ENCODE results near the gene ZMYM4. TPM values are rescaled to one million over a fixed set of nuclear protein-coding genes. Genes with fewer than 3 reads are reported as not detected.

Gene ZMYM4
- total RNA-seq, 2 experiments from 2014 or later, result 30.9 to 32.7 TPM

DNA sequence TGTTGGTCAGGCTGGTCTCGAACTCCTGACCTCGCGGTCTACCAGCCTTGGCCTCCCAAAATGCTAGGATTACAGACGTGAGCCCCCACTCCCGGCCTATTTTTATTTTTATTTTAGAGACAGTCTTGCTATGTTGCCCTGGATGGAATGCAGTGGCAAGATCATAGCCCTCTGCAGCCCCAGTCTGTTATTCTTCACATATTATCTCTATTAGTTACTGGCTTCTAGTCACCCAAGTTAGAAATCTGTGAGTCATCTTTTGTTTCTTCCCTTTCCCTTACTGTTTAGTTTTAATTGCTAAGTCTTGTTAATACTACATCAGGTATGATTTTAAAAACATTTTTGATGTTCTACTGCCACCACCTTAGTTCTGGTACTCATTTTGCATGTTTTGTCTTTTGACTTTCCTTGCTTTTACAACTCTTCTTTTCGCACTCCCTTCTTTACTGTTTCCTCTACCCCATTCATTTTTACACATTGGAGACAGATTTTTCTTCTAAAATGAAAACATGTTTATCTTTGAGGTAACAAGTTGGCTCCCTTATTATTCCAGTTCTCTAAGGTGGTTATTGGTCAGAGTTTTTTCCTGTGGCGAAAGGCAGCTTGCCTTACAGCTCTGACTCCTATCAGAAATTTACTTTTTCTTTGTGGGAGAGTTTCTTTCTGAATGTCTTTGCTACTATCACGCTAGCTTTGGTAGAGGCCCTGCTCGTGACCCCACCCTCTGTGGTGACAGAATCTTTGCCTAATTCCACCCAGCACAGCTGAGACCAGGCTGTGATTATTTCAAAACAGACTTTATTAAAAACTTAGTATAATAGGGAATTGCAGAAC, 19.5 kb downstream of the ZMYM4 start:
- H3K36me3 Mint-ChIP-seq, result peaks cover 22% of the 10 kb centered on the region
- peaks cover 3% of the 10 kb centered on the region for H3K9me3 Mint-ChIP-seq
- no peak for DNase-seq
- H3K27ac Mint-ChIP-seq, result no peak overlapping the region
- no peaks in the 10 kb centered on the region for H3K27me3 Mint-ChIP-seq
- peaks cover 27% of the 10 kb centered on the region for H3K4me1 Mint-ChIP-seq
- H3K4me3 Mint-ChIP-seq, result no peak overlapping the region

DNA sequence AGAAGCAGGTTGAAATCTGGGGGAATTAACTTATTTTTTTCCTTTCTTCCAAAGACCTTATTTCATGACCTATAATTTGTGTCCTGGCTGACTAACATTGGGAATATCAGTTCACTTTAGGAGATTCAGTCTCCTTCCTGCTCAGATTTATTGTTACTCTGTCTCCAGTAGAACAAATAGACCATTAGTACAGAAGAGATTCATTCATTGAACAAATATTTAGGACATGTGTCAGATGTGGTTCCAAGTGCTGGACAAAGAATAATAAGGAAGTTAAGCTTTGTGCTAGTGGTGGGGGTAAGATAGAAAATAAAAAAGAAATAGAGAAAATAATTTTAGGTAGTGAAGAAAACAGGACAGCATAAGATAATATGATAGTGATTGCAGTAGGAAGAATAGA, 20.3 kb downstream of the ZMYM4 start:
- Mint-ChIP-seq H3K9me3 (peaks cover 3% of the 10 kb centered on the region), H3K27ac (no peak overlapping the region), H3K36me3 (peaks cover 19% of the 10 kb centered on the region), H3K27me3 (no peaks in the 10 kb centered on the region), H3K4me1 (peaks cover 27% of the 10 kb centered on the region), H3K4me3 (no peak overlapping the region)
- no peak for DNase-seq

DNA sequence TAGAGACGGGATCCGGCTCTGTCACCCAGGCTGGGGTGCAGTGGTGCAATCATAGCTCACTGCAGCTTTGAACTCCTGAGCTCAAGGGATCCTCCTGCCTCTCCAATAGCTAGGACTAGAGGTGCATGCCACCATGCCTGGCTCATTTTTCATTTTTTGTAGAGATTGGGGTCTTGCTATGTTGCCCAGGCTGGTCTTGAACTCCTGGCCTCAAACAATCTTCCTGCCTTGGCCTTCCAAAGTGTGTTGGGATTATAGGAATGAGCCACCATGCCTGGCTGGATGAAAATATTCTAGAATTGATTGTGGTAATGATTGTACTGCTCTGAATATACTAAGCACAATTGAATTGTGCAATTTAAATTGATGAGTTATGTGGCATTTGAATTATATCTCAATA, 21.9 kb downstream of the ZMYM4 start:
- no peak for DNase-seq
- H3K4me3 Mint-ChIP-seq, result no peak overlapping the region
- peaks cover 7% of the 10 kb centered on the region for H3K36me3 Mint-ChIP-seq
- no peaks in the 10 kb centered on the region for H3K27me3 Mint-ChIP-seq
- H3K4me1 Mint-ChIP-seq, result peaks cover 19% of the 10 kb centered on the region
- H3K9me3 Mint-ChIP-seq, result no peaks in the 10 kb centered on the region
- no peak overlapping the region for H3K27ac Mint-ChIP-seq

DNA sequence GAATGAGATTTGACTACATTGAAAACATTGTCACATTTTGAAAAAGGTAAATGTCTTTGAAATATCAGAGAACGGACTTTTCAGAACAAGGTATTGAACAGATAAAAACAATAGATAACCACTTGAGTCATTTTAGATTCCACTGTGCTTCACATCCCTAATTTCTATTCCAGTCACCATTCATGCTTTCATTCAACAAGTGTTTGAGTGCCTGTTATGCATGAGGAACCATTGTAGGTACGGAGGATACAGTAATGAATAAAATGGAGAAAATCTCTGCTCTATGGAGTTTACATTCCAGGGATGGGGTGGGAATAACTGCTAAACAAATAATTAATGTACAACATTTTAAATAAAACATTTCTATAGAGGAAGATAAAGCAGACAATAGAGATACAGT, 26.3 kb downstream of the ZMYM4 start:
- DNase-seq, result no peak
- H3K4me3 Mint-ChIP-seq, result no peak overlapping the region
- no peak overlapping the region for H3K27ac Mint-ChIP-seq
- no peaks in the 10 kb centered on the region for H3K27me3 Mint-ChIP-seq
- peaks cover 7% of the 10 kb centered on the region for H3K4me1 Mint-ChIP-seq
- H3K36me3 Mint-ChIP-seq, result peaks cover 2% of the 10 kb centered on the region
- H3K9me3 Mint-ChIP-seq, result no peaks in the 10 kb centered on the region

DNA sequence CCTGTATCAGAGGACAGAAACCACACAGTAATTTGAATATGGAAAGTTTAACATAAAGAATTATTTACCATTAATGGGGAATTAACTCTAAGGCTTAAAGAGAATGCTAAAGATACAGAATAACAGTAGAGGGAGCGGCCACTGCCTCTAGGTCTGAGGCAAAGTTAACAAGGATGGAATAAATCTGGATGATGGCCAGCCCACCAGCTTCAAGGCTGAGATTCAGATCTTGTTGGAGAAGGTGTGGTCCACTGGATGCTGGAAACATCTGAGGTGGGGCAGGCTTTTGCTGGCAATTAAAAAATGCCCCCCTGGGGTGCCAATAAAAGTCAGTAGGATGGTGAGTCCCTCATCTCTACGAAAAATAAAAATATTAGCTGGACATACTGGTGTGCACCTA, 29.4 kb downstream of the ZMYM4 start:
- Mint-ChIP-seq H3K36me3 (peaks cover 5% of the 10 kb centered on the region), H3K4me1 (peaks cover 11% of the 10 kb centered on the region), H3K9me3 (no peaks in the 10 kb centered on the region), H3K27me3 (no peaks in the 10 kb centered on the region), H3K4me3 (no peak overlapping the region), H3K27ac (no peak overlapping the region)
- no peak for DNase-seq

DNA sequence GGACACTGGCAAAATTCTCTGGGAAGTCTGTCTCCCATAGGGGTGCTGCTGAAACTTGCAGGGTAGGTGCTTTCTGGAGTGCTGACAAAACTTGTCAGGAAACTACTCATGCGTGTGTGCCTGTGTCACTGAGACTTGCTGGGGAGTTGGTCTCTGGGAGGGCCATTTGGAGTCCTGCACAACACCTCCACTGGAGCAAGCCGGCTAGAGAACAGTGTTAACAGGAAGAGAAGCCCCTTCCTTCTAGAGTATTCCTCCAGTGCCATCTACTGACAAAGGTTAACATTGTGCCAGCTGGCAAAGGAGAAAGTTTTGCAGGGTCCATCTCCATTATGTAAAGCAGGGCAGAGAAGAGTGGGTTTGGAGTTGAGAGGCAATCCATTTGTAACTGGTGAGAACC, 30.0 kb downstream of the ZMYM4 start:
- DNase-seq, result peak; percentile 7
- Mint-ChIP-seq H3K9me3 (no peaks in the 10 kb centered on the region), H3K27me3 (no peaks in the 10 kb centered on the region), H3K36me3 (peaks cover 5% of the 10 kb centered on the region), H3K4me1 (peaks cover 11% of the 10 kb centered on the region), H3K27ac (no peak overlapping the region), H3K4me3 (no peak overlapping the region)

DNA sequence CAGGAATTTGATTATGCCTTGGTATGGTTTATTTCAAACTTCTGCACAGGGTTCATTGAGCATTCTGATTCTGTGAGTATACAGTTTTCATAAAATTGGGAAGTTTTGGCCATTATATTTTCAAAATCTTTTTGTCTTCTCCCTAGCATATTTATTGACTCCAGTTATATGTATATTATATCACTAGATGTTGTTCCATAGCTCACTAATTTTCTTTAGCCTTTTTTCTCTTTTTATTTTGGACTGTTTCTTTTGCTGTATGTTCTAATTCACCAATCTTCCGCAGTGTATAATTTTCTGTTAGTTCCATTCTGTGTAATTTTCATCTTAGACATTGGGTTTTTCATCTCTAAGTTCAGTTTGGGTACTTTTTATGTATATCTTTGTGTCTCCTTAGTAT, 31.9 kb downstream of the ZMYM4 start:
- Mint-ChIP-seq H3K9me3 (no peaks in the 10 kb centered on the region), H3K4me1 (peaks cover 11% of the 10 kb centered on the region), H3K27me3 (no peaks in the 10 kb centered on the region), H3K36me3 (peaks cover 5% of the 10 kb centered on the region), H3K4me3 (no peak overlapping the region), H3K27ac (no peak overlapping the region)
- no peak for DNase-seq

DNA sequence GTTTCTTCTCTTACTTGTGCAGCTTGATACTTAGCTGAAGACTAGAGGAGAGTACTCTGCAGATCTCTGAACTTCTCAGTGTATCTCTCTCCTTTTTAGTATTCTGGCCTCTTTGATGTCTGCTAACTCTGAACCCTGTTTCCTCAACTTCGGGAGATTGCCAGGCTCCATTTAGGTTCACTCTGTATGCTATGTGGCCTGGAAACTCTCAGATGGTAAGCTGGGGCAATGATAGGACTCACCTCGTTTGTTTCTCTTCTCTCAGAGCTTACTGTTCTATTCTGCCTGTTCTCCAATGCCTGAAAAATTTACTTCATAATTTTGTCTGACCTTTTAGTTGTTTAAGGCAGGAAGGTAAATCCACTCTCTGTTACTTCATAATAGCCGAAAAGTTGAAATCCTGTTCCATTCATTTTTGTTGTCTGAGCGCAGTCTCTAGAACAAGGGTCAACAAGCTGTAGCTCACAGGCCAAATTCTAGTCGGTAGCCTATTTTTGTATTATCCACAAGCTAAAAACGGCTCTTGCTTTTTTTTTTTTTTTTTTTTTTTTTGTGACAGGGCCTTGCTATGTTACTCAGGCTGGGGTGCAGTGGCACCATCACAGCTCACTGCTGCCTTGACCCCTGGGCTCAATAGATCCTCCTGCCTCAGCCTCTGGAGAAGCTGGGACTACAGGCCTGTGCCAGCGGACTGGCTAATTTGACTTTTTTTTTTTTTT, 33.3 kb downstream of the ZMYM4 start:
- no peaks in the 10 kb centered on the region for H3K27me3 Mint-ChIP-seq
- no peak for DNase-seq
- H3K4me3 Mint-ChIP-seq, result no peak overlapping the region
- H3K4me1 Mint-ChIP-seq, result peaks cover 11% of the 10 kb centered on the region
- no peak overlapping the region for H3K27ac Mint-ChIP-seq
- H3K36me3 Mint-ChIP-seq, result peaks cover 5% of the 10 kb centered on the region
- no peaks in the 10 kb centered on the region for H3K9me3 Mint-ChIP-seq

DNA sequence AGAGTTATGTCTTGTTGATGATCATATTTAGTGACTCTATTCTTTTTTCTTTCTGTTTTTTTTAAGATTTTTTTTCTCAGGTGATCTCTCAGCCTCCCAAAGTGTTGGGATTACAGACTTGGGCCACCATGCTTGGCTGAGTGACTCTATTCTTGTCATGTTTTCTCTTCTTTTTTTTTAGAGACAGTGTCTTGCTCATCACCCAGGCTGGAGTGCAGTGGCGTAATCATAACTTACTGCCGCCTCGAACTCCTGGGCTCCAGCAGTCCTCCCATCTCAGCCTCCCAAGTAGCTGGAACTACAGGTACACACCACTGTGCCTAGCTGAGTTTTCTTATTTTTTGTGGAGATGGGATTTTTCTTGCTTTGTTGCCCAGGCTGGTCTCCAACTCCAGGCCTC, 36.9 kb downstream of the ZMYM4 start:
- Mint-ChIP-seq H3K4me3 (no peak overlapping the region), H3K4me1 (peaks cover 7% of the 10 kb centered on the region), H3K27ac (no peak overlapping the region), H3K36me3 (peaks cover 3% of the 10 kb centered on the region), H3K27me3 (no peaks in the 10 kb centered on the region), H3K9me3 (no peaks in the 10 kb centered on the region)
- no peak for DNase-seq

DNA sequence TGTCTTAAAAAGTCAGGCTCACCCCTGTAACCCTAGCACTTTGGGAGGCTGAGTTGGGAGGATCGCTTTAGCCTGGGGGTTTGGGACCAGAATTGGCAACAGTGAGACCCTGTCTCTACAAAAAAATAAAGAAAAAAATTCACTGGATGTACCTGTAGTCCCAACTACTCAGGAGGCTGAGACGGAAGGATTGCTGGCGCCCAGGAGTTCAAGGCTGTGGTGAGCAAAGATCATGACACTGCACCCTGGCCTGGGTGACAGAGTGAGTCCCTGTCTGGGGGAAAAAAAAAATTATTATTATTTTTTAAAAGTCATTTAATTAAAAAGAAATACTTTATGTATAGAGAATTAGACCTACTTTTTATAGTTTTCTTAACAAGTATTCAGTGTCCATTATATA, 47.1 kb downstream of the ZMYM4 start:
- DNase-seq, result no peak
- Mint-ChIP-seq H3K9me3 (no peaks in the 10 kb centered on the region), H3K36me3 (peaks cover 9% of the 10 kb centered on the region), H3K27ac (no peak overlapping the region), H3K27me3 (no peaks in the 10 kb centered on the region), H3K4me1 (no peaks in the 10 kb centered on the region), H3K4me3 (no peak overlapping the region)

DNA sequence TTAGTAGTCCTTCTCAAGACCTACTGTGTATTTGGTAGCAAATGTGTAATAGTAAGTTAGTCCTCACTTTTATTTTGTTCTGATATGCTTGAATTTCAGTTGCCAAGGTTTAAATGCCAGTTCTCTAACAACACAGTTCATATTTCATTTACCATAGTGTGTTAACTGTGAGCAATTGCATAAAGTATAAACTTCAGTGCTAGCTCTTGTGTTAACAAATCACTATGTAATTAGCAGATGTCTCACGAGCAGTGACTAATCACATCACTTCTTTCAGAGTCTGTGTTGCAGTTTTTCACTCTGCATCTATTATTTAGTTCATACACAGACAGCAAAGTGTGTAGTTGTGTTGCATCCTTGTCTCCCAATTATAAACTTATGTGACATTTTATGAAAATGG, 47.8 kb downstream of the ZMYM4 start:
- Mint-ChIP-seq H3K9me3 (no peaks in the 10 kb centered on the region), H3K36me3 (peaks cover 10% of the 10 kb centered on the region), H3K27me3 (no peaks in the 10 kb centered on the region), H3K4me3 (no peak overlapping the region), H3K27ac (no peak overlapping the region), H3K4me1 (peaks cover under 1% of the 10 kb centered on the region)
- DNase-seq, result no peak

DNA sequence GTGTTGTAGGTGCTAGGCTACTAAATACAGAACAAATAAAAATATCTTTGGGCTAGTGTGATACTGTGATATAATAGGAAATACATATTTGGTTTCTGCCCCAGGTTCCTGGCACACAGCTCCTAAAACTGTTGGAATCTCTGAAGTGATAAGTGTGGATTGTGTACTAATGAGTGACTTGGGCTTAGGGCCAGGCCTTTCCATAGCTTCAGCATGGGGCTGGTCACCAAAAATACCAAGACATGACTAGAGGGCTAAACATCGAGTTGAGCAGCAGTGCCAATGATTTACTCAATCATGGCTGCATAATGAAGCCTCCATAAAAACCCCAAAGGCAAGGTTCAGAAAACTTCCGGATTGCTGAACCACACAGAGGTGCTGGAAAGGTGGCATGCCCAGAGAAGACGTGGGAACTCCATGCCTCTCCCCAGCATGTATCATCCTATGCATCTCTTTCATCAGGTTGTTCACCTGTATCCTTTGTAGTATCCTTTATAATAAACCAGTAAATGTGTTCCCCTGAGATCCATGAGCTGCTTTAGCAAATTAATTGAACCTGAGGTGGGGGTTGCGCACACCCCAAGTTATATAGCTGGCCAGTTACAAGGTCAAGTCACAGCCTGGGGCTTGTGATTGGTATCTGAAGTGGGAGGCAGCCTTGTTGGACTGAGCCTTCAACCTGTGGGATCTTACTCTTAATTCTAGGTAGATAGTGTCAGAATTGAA, 51.6 kb downstream of the ZMYM4 start:
- H3K27me3 Mint-ChIP-seq, result no peaks in the 10 kb centered on the region
- no peak overlapping the region for H3K4me3 Mint-ChIP-seq
- no peak for DNase-seq
- H3K27ac Mint-ChIP-seq, result no peak overlapping the region
- H3K36me3 Mint-ChIP-seq, result peaks cover 23% of the 10 kb centered on the region
- no peaks in the 10 kb centered on the region for H3K9me3 Mint-ChIP-seq
- H3K4me1 Mint-ChIP-seq, result peaks cover 11% of the 10 kb centered on the region

DNA sequence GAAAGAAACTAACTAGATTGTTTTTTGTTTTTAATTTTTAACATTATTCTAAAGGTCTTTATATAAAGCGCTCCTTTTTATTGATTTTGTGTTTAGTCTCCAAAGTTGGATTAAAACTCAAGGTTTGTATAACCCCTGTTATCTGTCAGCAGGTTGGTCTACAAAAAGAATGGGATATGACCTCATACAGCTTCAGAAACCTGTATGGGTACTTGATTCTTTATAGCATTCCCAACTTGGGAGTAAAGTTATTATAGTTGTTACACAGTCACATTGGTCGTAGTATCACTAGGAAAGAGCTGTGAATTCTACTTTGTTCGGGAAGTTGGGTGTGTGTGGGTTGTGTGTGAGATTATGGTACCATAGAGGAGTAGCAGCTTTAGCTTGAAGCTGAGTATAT, 52.4 kb downstream of the ZMYM4 start:
- peaks cover 13% of the 10 kb centered on the region for H3K4me1 Mint-ChIP-seq
- H3K27ac Mint-ChIP-seq, result no peak overlapping the region
- H3K9me3 Mint-ChIP-seq, result no peaks in the 10 kb centered on the region
- H3K27me3 Mint-ChIP-seq, result no peaks in the 10 kb centered on the region
- H3K36me3 Mint-ChIP-seq, result peaks cover 21% of the 10 kb centered on the region
- DNase-seq, result no peak
- no peak overlapping the region for H3K4me3 Mint-ChIP-seq

DNA sequence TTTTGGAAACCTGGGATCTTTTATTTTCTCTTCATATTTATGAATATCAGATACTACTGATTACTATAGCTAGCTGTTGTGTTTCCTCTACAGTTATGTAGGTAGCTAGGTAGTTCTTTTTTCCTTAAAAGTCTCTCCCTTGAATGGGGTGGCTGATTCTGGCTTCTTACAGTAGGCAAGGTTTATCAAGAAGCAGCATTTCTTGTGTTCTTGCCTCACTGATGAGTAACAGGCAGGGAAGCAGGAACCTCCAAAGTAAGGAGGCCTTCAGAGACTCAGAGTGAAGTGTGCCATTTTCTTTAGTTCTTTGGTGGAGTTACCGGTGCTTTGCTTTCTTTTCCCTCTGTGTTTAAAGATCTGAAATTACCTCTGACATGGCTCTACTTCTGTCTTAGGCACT, 56.0 kb downstream of the ZMYM4 start:
- peaks cover 15% of the 10 kb centered on the region for H3K4me1 Mint-ChIP-seq
- H3K4me3 Mint-ChIP-seq, result no peak overlapping the region
- H3K27me3 Mint-ChIP-seq, result no peaks in the 10 kb centered on the region
- peaks cover 14% of the 10 kb centered on the region for H3K36me3 Mint-ChIP-seq
- no peak for DNase-seq
- no peak overlapping the region for H3K27ac Mint-ChIP-seq
- no peaks in the 10 kb centered on the region for H3K9me3 Mint-ChIP-seq

DNA sequence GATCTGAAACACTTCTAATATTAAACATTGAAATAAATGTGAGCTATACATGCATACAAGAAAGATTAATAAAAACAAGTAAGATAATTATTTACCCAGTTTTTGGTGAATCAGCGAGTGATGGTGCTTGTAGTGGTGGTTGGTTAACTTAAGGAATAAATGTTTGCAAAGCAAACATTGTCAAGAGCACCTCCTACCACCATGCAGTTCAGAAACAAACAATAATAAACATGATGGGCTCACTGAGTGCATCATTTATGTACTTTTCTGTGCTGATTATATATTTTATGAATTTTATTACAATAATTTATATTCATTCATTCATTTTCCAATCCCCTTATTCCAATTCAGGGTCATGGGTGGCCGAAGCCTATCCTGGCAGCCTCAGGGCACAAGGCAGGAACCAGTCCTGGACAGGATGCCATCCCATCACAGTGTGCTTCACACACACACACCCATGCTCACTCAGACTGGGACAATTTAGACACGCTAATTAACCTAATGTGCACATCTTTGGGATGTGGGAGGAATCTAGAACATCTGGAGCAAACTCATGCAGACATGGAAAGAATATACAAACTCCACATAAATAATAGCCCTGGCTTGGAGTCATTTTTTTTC, 57.8 kb downstream of the ZMYM4 start:
- no peak overlapping the region for H3K4me3 Mint-ChIP-seq
- DNase-seq, result no peak
- no peaks in the 10 kb centered on the region for H3K27me3 Mint-ChIP-seq
- no peak overlapping the region for H3K27ac Mint-ChIP-seq
- H3K9me3 Mint-ChIP-seq, result no peaks in the 10 kb centered on the region
- H3K36me3 Mint-ChIP-seq, result peaks cover 12% of the 10 kb centered on the region
- H3K4me1 Mint-ChIP-seq, result peaks cover 13% of the 10 kb centered on the region
